H1 (cell line): ENCODE results near the gene G2E3. TPM values are rescaled to one million over a fixed set of nuclear protein-coding genes. Genes with fewer than 3 reads are reported as not detected.
A peak's percentile ranks its signal among the peaks of the same experiment; 100 is the strongest.

Experiments used
- ASH2L ChIP-seq: fragments of 200-600, 300-600 bp; sonication (generic); IDR thresholded peaks from one replicate; pipeline ENCODE4 v1.7.1; 2017; ENCODE audit warnings: low read length
- BACH1 ChIP-seq: IDR thresholded peaks from 2 replicates; pipeline ENCODE4 v1.6.1; 2012; ENCODE audit warnings: low read length, improper control_type of control experiment
- BCL11A ChIP-seq, 2 experiments: IDR thresholded peaks; one replicate each; pipeline ENCODE4 v1.6.1; 2011; ENCODE audit warnings: low read depth in 2 of 2, low read length in 2 of 2, mild to moderate bottlenecking in 2 of 2
- CBX8 ChIP-seq: fragments of 300-800, 300-1000 bp; sonication (generic); IDR thresholded peaks from 2 replicates; pipeline ENCODE4 v1.7.1; 2016; ENCODE audit warnings: low read depth, low read length, borderline replicate concordance
- CHD1 ChIP-seq: IDR thresholded peaks from 2 replicates; pipeline ENCODE4 v1.6.1; 2012; ENCODE audit warnings: low read depth, low read length, improper control_type of control experiment
- CHD2 ChIP-seq: IDR thresholded peaks from 2 replicates; pipeline ENCODE4 v1.6.1; 2012; ENCODE audit warnings: low read length, improper control_type of control experiment
- EGR1 ChIP-seq: IDR thresholded peaks from 2 replicates; pipeline ENCODE4 v1.6.1; 2011; ENCODE audit warnings: low read depth, low read length, borderline replicate concordance
- FOSL1 ChIP-seq: IDR thresholded peaks from 2 replicates; pipeline ENCODE4 v1.6.1; 2011; ENCODE audit warnings: mild to moderate bottlenecking, low read depth, low read length, moderate library complexity; ENCODE audit not compliant: insufficient read depth
- HDAC2 ChIP-seq, 2 experiments: fragments of 300-600 bp in 1 of 2; sonication (generic) in 1 of 2; IDR thresholded peaks; 2 replicates each; pipeline ENCODE4 v1.6.1; 2011 to 2012; ENCODE audit warnings: low read depth in 2 of 2, low read length in 2 of 2, mild to moderate bottlenecking in 2 of 2, moderate library complexity in 2 of 2, borderline replicate concordance in 1 of 2, inconsistent platforms in 1 of 2
- JUN ChIP-seq: IDR thresholded peaks from 2 replicates; pipeline ENCODE4 v1.6.1; 2011; ENCODE audit warnings: low read depth, mild to moderate bottlenecking, improper control_type of control experiment, low read length
- JUND ChIP-seq: IDR thresholded peaks from 2 replicates; pipeline ENCODE4 v1.6.1; 2011; ENCODE audit warnings: mild to moderate bottlenecking, improper control_type of control experiment, low read length
- KDM4A ChIP-seq: IDR thresholded peaks from one replicate; pipeline ENCODE4 v1.7.1; 2012; ENCODE audit warnings: low read depth, mild to moderate bottlenecking, moderate library complexity, low read length, inconsistent platforms; ENCODE audit not compliant: severe bottlenecking
- KDM5A ChIP-seq: fragments of 200-600 bp; IDR thresholded peaks from 2 replicates; pipeline ENCODE4 v1.7.1; 2012; ENCODE audit warnings: mild to moderate bottlenecking, low read length, inconsistent platforms, mixed read lengths
- POLR2A ChIP-seq, 2 experiments: IDR thresholded peaks; 1 replicate in 1 of 2; 2 replicates in 1 of 2; pipeline ENCODE4 v1.6.1; 2011; ENCODE audit warnings: low read depth in 2 of 2, low read length in 2 of 2, mild to moderate bottlenecking in 2 of 2; ENCODE audit errors: control extremely low read depth in 1 of 2
- RNF2 ChIP-seq: fragments of 200-900, 300-1000 bp; sonication (generic); IDR thresholded peaks from 2 replicates; pipeline ENCODE4 v1.7.1; 2016; ENCODE audit warnings: borderline replicate concordance, low read depth, mild to moderate bottlenecking, antibody characterized with exemption, low read length; ENCODE audit not compliant: poor library complexity, severe bottlenecking; ENCODE audit errors: missing control alignments
- SIN3A ChIP-seq, 2 experiments: IDR thresholded peaks in 1 of 2; conservative IDR thresholded peaks in 1 of 2; 2 replicates each; pipeline ENCODE4 v1.6.1; 2011 to 2012; ENCODE audit warnings: low read length in 2 of 2, improper control_type of control experiment in 1 of 2, low read depth in 1 of 2, mild to moderate bottlenecking in 1 of 2
- SP1 ChIP-seq: IDR thresholded peaks from 2 replicates; pipeline ENCODE4 v1.6.1; 2011; ENCODE audit warnings: low read depth, low read length
- SP4 ChIP-seq: IDR thresholded peaks from 2 replicates; pipeline ENCODE4 v1.6.1; 2012; ENCODE audit warnings: low read length, inconsistent platforms
- SRF ChIP-seq: IDR thresholded peaks from 2 replicates; pipeline ENCODE4 v1.6.1; 2011; ENCODE audit warnings: mild to moderate bottlenecking, low read depth, low read length, moderate library complexity
- TAF1 ChIP-seq: IDR thresholded peaks from 2 replicates; pipeline ENCODE4 v1.6.1; 2011; ENCODE audit warnings: mild to moderate bottlenecking, low read depth, low read length
- TAF7 ChIP-seq: optimal IDR thresholded peaks from 2 replicates; pipeline ENCODE3; 2011; ENCODE audit warnings: low read depth, mild to moderate bottlenecking, inconsistent platforms, low read length, moderate library complexity, borderline replicate concordance
- TBP ChIP-seq: IDR thresholded peaks from 2 replicates; pipeline ENCODE4 v1.6.1; 2011; ENCODE audit warnings: low read depth, low read length, improper control_type of control experiment
- TEAD4 ChIP-seq: IDR thresholded peaks from 2 replicates; pipeline ENCODE4 v1.6.1; 2012; ENCODE audit warnings: low read depth, low read length, inconsistent platforms, mixed read lengths
- YY1 ChIP-seq: IDR thresholded peaks from 2 replicates; pipeline ENCODE4 v1.6.1; 2011; ENCODE audit warnings: low read depth, mild to moderate bottlenecking, low read length
- polyA plus RNA-seq, 7 experiments: library from polyadenylated mRNA; depleted of rRNA in 3 of 7; stranded (reverse) in 5 of 7; unstranded in 2 of 7; fragments of >200 nt in 5 of 7; fragments of 200-250 nt in 2 of 7; gene quantifications; 1 replicate in 5 of 7; 2 replicates in 1 of 7; 4 replicates in 1 of 7; pipeline versions ENCODE4 v1.2.1 to v1.2.3, GENCODE V29; 2011 to 2013; ENCODE audit warnings: missing spikeins in 2 of 7, mixed read lengths in 2 of 7
- total RNA-seq: library from RNA; stranded (reverse); fragmentation: NEBNext Ultra II Directional; extraction: Animal tissue kit (Norgen Biotek cat#: 25700); gene quantifications from 2 replicates; pipeline ENCODE4 v1.2.1, GENCODE V29; 2021

The G2E3 gene
- total and polyA plus RNA-seq, 2 of the 8 experiments (the other 6 are each of a cell fraction or from before 2014, with no cell fraction given), result 9.2 to 72.0 TPM

DNA sequence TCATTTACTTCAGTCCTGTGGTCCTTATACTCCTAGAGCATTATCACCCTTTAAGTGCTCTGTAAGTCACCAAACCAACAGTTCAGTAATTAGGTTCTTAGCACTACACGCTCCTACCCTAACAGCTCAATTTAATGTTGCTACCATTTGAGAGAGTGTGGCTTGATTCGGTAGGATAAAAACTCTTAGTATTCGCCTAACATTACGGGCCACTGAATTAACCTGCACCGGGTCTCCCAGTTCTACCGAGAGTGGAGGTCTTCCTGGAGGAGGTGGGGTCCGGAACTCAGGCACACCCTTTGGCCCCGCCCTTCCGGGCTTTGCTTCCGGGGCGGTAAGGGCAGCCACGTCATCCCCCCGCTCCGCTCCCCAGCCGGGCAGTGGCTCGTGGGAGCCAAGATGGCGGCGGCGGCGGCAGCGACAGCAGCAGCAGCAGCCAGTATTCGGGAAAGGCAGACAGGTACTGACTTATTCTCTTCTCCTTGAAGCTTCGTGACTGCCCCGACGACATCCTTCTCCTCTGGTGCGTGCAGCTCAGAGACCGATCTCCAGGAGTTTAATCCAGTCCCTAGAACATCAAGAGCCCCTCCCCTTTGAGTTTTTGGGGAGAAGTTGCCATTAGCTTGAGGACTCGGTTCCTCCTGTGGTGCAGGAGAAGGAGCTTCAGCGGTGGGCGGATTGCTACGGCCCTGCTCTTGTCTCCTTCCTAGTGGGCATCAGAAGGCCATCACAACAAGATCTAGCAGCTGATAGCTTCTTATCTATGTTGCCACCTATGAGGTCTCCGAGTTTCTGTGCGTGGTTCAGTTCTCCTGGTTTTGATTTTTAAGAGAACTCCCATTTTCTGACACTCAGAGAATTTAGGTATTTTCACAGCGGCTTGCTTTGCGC is 63.2 kb downstream of the G2E3 start, which contains the start of gene SCFD1 (continued):
- TF ChIP-seq BCL11A (IDR thresholded peaks at IDR 0.05; ENCODE audit: low read depth in 2 of 2, low read length in 2 of 2) (no peak), ASH2L (peak; percentile 64), JUN (no peak; the same call in 1 of the 2 replicates), RNF2 (no peak), TAF7 (peak; percentile 94), TAF1 (peak; percentile 96), SIN3A (conservative IDR thresholded peaks at IDR 0.05 in 1 of 2, IDR thresholded peaks at IDR 0.05 in 1 of 2; ENCODE audit: low read depth in 1 of 2, low read length in 2 of 2) (peak; percentile 67 to 75; a peak in 1 of 4 replicates), SP1 (peak; percentile 38; the same call in 1 of the 2 replicates), HDAC2 (IDR thresholded peaks at IDR 0.05; ENCODE audit: borderline replicate concordance in 1 of 2, low read depth in 2 of 2, low read length in 2 of 2) (0 out of 4 replicates have a peak, but pooled peaks of 1 of the 2 experiments have one; percentile 55), CBX8 (no peak), EGR1 (0 out of 2 replicates have a peak, but pooled peaks have one; percentile 27), TEAD4 (no peak), KDM4A (no peak), YY1 (peak; percentile 97), TBP (peak; percentile 92), SP4 (no peak; the same call in 1 of the 2 replicates), KDM5A (peak; percentile 79), JUND (peak; percentile 64; the same call in 1 of the 2 replicates), CHD2 (peak; percentile 10; the same call in 1 of the 2 replicates), POLR2A (IDR thresholded peaks at IDR 0.05; ENCODE audit: control extremely low read depth in 1 of 2, low read depth in 2 of 2, low read length in 2 of 2) (peak; percentile 94), FOSL1 (0 out of 2 replicates have a peak, but pooled peaks have one; percentile 27), SRF (no peak), BACH1 (no peak), CHD1 (peak; percentile 22; the same call in 1 of the 2 replicates)
